ENCODE measurements around the gene GNPTAB. TPM values are rescaled to one million over a fixed set of nuclear protein-coding genes. Genes with fewer than 3 reads are reported as not detected.

Gene GNPTAB
- total and polyA plus RNA-seq, 2 of the 8 experiments (the other 6 are each of a cell fraction or from before 2014, with no cell fraction given) = 21.5 to 51.3 TPM

- H3K23ac ChIP-seq (ENCODE audit: insufficient read length) = no peak overlapping the region
- no peak overlapping the region for H3K4ac ChIP-seq (replicated peaks; ENCODE audit: insufficient read length, low read depth, low read length)
- no peaks in the 10 kb centered on the region for H3K27me3 ChIP-seq (replicated peaks in 1 of 4; ENCODE audit: control insufficient read depth in 3 of 4, extremely low read depth in 1 of 4, insufficient read depth in 3 of 4, low read length in 3 of 4)
- peaks cover 7 to 61% (median 26%) of the 10 kb centered on the region in 4 experiments; a peak in 7 of 8 replicates for H3K36me3 ChIP-seq (ENCODE audit: control insufficient read depth in 2 of 4, insufficient read depth in 4 of 4, low read length in 3 of 4)
- H3K9ac ChIP-seq (replicated peaks in 1 of 4; ENCODE audit: extremely low read depth in 1 of 4, low read depth in 3 of 4, low read length in 3 of 4) = no peak overlapping the region
- no peak overlapping the region for H4K5ac ChIP-seq (ENCODE audit: insufficient read length, low read depth, low read length)
- no peak overlapping the region for H2BK12ac ChIP-seq (ENCODE audit: low read depth, low read length)
- H2AK5ac ChIP-seq (ENCODE audit: low read depth, low read length) = no peak overlapping the region
- no peak overlapping the region for H3K14ac ChIP-seq (ENCODE audit: insufficient read length)
- H3K18ac ChIP-seq (ENCODE audit: extremely low read depth, low read length) = no peak overlapping the region
- no peak overlapping the region for H4K91ac ChIP-seq (replicated peaks; ENCODE audit: insufficient read length, low read length)
- H3K79me2 ChIP-seq (ENCODE audit: control insufficient read depth in 1 of 2, insufficient read depth in 2 of 2, low read length in 2 of 2) = no peaks in the 10 kb centered on the region
- no peak overlapping the region for H2BK5ac ChIP-seq (ENCODE audit: low read depth, low read length)
- no peak for DNase-seq (ENCODE audit: low read depth in 1 of 2, low spot score in 2 of 2)
- H3K4me3 ChIP-seq (ENCODE audit: extremely low read depth in 1 of 4, insufficient read depth in 2 of 4, low read depth in 3 of 4, low read length in 4 of 4) = no peak overlapping the region
- no peak overlapping the region for H3K4me2 ChIP-seq (ENCODE audit: insufficient read depth in 1 of 2, low read depth in 2 of 2, low read length in 2 of 2)
- no peak for FAIRE-seq
- ChIA-PET POLR2A (ENCODE audit: partially characterized antibody) (interaction anchor here (1.1 kb wide), 1 partner anchor 12 kb away, joined by 3 read pairs; no protein-coding TSS in a partner anchor), CTCF (ENCODE audit: partially characterized antibody) (interaction anchor here (1.1 kb wide), 2 partner anchors 9 to 77 kb away, joined by 4 read pairs; no protein-coding TSS in a partner anchor)
- no peak overlapping the region for H3K56ac ChIP-seq (replicated peaks; ENCODE audit: insufficient read length, low read depth, low read length)
- H2BK15ac ChIP-seq (ENCODE audit: low read length) = no peak overlapping the region
- H4K8ac ChIP-seq (ENCODE audit: extremely low read depth, insufficient read depth, low read length) = no peak overlapping the region
- WGBS, 2 experiments (ENCODE audit: extremely low coverage in 1 of 2, insufficient coverage in 1 of 2, insufficient read length in 1 of 2, insufficient replicate concordance in 2 of 2, low coverage in 1 of 2, low lambda C conversion rate in 2 of 2, missing lambda C conversion rate in 1 of 2) = 85% methylated on average over 5 of the region's 5 CpGs; no CpG with 5 or more reads in 1 of the 2 experiments
- H2AFZ ChIP-seq (ENCODE audit: low read length) = no peak overlapping the region
- peaks cover 0 to 2% of the 10 kb centered on the region in 2 experiments for H4K20me1 ChIP-seq (replicated peaks in 1 of 2; ENCODE audit: control insufficient read depth in 1 of 2, insufficient read depth in 2 of 2, low read length in 2 of 2)
- H2BK120ac ChIP-seq (replicated peaks; ENCODE audit: low read depth, low read length) = no peak overlapping the region
- H3K79me1 ChIP-seq (ENCODE audit: low read depth, low read length) = no peaks in the 10 kb centered on the region; the same call in 1 of the 2 replicates
- no peaks in the 10 kb centered on the region for H3K23me2 ChIP-seq (ENCODE audit: low read depth, low read length)
- H3K27ac ChIP-seq (ENCODE audit: low read depth, low read length) = no peak overlapping the region
- no peaks in the 10 kb centered on the region for H3K9me3 ChIP-seq (ENCODE audit: insufficient read depth in 2 of 2, low read depth in 1 of 2, low read length in 1 of 2)
- no peaks in the 10 kb centered on the region for H3K4me1 ChIP-seq (replicated peaks in 1 of 4; ENCODE audit: control insufficient read depth in 3 of 4, insufficient read depth in 4 of 4, low read length in 3 of 4)
- H2BK20ac ChIP-seq (ENCODE audit: low read length) = no peak overlapping the region
- TF ChIP-seq CHD2 (IDR thresholded peaks at IDR 0.05; ENCODE audit: low read length) (no peak), TAF7 (optimal IDR thresholded peaks at IDR 0.05; ENCODE audit: borderline replicate concordance, low read depth, low read length) (no peak), JUND (IDR thresholded peaks at IDR 0.05; ENCODE audit: low read length) (no peak), E2F6 (IDR thresholded peaks at IDR 0.05) (no peak), CHD1 (IDR thresholded peaks at IDR 0.05; ENCODE audit: low read depth, low read length) (no peak), SIRT6 (IDR thresholded peaks at IDR 0.05; ENCODE audit: low read length) (no peak), CBX5 (IDR thresholded peaks at IDR 0.05; ENCODE audit: low read depth, low read length) (no peak), ASH2L (IDR thresholded peaks at IDR 0.05; ENCODE audit: low read length) (no peak), GTF2F1 (IDR thresholded peaks at IDR 0.05; ENCODE audit: borderline replicate concordance, low read depth, low read length) (no peak), KDM1A (IDR thresholded peaks at IDR 0.05; ENCODE audit: borderline replicate concordance, low read length) (no peak), POLR2A (IDR thresholded peaks at IDR 0.05; ENCODE audit: control extremely low read depth in 1 of 2, low read depth in 2 of 2, low read length in 2 of 2) (no peak), USF2 (IDR thresholded peaks at IDR 0.05; ENCODE audit: low read length) (no peak)
Measured at GRCh38 chr12:101764051-101764792, 66.5 kb downstream of the GNPTAB start.
